Endothelial cell of umbilical vein (primary cell): ENCODE results near the gene EVX1.

Experiments used
- POLR2AphosphoS5 ChIP-seq: IDR thresholded peaks from 2 replicates; pipeline ENCODE4 v1.6.1; 2012; ENCODE audit warnings: low read depth, mild to moderate bottlenecking, control low read depth, low read length, moderate library complexity; ENCODE audit not compliant: insufficient read depth
- TF ChIP-seq, protein P1 (sequence below), 2 donors: IDR thresholded peaks; 1 replicate in 1 of 2; 2 replicates in 1 of 2; pipeline ENCODE4 v1.5.1; 2011; ENCODE audit warnings: low read length in 2 of 2, mild to moderate bottlenecking in 2 of 2, moderate library complexity in 2 of 2, control low read depth in 1 of 2, inconsistent platforms in 1 of 2, low read depth in 1 of 2; ENCODE audit not compliant: insufficient read depth in 1 of 2; ENCODE audit errors: extremely low read depth in 1 of 2

DNA sequence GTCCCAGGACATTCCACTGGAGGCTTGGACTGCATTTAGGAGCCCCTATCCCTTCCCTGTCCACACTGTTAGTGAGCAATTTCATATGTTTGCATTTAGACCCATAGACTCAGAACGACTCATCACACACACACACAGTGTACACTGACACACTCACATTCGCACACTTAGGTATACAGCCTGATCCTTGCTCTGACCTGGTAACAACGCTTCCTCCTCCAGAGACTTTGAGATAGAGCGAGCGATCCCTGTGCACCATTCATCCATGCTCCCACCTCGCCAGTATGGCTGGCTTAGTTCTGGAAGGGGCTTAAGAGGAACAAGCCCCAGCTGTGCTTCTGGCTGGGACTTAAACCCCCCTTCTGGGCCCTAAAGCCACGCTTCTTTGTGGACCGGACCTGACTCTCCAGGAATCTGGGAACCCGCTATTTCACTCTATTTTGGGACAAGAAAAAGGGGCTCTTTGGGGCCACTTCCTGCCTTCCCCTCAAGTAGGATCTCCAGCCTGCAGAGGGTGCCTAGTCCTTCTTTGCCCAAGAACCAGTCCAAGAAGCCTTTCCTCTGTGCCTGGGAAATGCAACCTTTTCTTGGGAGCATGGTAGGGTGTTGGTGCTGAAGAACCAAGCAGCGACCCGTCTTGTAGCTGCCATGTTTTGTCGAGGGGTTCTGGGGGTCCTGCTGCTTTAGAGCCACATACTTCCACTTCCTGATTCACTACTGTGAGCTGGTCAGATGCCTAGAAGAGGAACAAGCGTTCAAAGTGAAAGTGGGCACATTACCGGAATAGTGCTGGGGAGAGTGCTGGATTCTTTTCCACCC is 41.6 kb upstream of the EVX1 start:
- TF ChIP-seq, protein P1, sequence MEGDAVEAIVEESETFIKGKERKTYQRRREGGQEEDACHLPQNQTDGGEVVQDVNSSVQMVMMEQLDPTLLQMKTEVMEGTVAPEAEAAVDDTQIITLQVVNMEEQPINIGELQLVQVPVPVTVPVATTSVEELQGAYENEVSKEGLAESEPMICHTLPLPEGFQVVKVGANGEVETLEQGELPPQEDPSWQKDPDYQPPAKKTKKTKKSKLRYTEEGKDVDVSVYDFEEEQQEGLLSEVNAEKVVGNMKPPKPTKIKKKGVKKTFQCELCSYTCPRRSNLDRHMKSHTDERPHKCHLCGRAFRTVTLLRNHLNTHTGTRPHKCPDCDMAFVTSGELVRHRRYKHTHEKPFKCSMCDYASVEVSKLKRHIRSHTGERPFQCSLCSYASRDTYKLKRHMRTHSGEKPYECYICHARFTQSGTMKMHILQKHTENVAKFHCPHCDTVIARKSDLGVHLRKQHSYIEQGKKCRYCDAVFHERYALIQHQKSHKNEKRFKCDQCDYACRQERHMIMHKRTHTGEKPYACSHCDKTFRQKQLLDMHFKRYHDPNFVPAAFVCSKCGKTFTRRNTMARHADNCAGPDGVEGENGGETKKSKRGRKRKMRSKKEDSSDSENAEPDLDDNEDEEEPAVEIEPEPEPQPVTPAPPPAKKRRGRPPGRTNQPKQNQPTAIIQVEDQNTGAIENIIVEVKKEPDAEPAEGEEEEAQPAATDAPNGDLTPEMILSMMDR (IDR thresholded peaks at IDR 0.05; ENCODE audit: extremely low read depth in 1 of 2, insufficient read depth in 1 of 2, low read depth in 1 of 2, low read length in 2 of 2): no peak
- no peak for TF ChIP-seq POLR2AphosphoS5
